K562 (cell line): ENCODE measurements around the gene NAT9. TPM values are rescaled to one million over a fixed set of nuclear protein-coding genes. Genes with fewer than 3 reads are reported as not detected.

ENCODE experiments used
- ATAC-seq: fragments of 200-7000 bp; cut with Tn5 transposase; 3 replicates; pipeline ENCODE4 v1.9.1; 2020; ENCODE audit warnings: moderate library complexity
- BruUV-seq: library from RNA; stranded (reverse); fragments of 400-500 nt; replicated peaks from 2 replicates; lab custom pipeline; 2021; lab: Mats Ljungman, UMichigan
- CTCF ChIA-PET: fragments of 300-600 bp; formaldehyde crosslinking; extraction: SDS; loops from one replicate; lab custom pipeline; 2021; ENCODE audit warnings: low intra/inter-chr PET ratio; lab: Yijun Ruan, JAX
- POLR2A ChIA-PET: fragments of 300-600, 350-650 bp; sonication (Branson Sonifier 250); formaldehyde crosslinking; extraction: SDS; loops from one replicate; lab custom pipeline; 2021; ENCODE audit warnings: antibody characterized with exemption, inconsistent platforms; lab: Yijun Ruan, JAX
- DNase-seq, 4 experiments: peaks; one replicate each; pipeline versions ENCODE4 v3.0.0 to v3.0.0-alpha.2; 2011 to 2018; ENCODE audit warnings: low spot score in 3 of 4, mixed read lengths in 3 of 4; ENCODE audit errors: extremely low read depth in 1 of 4
- FAIRE-seq: peaks from 2 replicates; lab custom pipeline; 2011; peaks lifted over from hg19 to GRCh38; lab: Jason Lieb, UNC
- H2AFZ ChIP-seq: 2 replicates; pipeline ENCODE4 v1.6.0; 2011; ENCODE audit warnings: low read depth, low read length, control low read depth, inconsistent platforms
- H3K27ac ChIP-seq: fragments of 200-600 bp; 3 replicates; pipeline ENCODE4 v1.8.0; 2011; ENCODE audit warnings: low read depth, mild to moderate bottlenecking, control low read depth, inconsistent platforms, low read length, moderate library complexity, mixed read lengths; ENCODE audit errors: extremely low read depth
- H3K27me3 ChIP-seq, 2 experiments: fragments of 300-600 bp in 1 of 2; 2 replicates in 1 of 2; 3 replicates in 1 of 2; pipeline versions ENCODE4 v1.6.0 to v1.8.0; 2011; ENCODE audit warnings: inconsistent platforms in 2 of 2, low read length in 2 of 2, mild to moderate bottlenecking in 1 of 2, mixed read lengths in 1 of 2, moderate library complexity in 1 of 2; ENCODE audit not compliant: control insufficient read depth in 2 of 2, insufficient read depth in 2 of 2
- H3K36me3 ChIP-seq: fragments of 300-600 bp; 3 replicates; pipeline ENCODE4 v1.8.0; 2011; ENCODE audit warnings: mild to moderate bottlenecking, low read length, inconsistent platforms; ENCODE audit not compliant: control insufficient read depth, insufficient read depth
- H3K4me1 ChIP-seq, 2 experiments: fragments of 200-600 bp in 1 of 2; replicated peaks in 1 of 2; 2 replicates in 1 of 2; 3 replicates in 1 of 2; pipeline versions ENCODE4 v1.5.1 to v1.8.0; 2011; ENCODE audit warnings: inconsistent platforms in 2 of 2, low read length in 2 of 2, mild to moderate bottlenecking in 1 of 2, mixed read lengths in 1 of 2, moderate library complexity in 1 of 2; ENCODE audit not compliant: control insufficient read depth in 2 of 2, insufficient read depth in 2 of 2
- H3K4me2 ChIP-seq: 2 replicates; pipeline ENCODE4 v1.6.1; 2011; ENCODE audit warnings: low read length, control low read depth, inconsistent platforms, mixed read lengths; ENCODE audit not compliant: insufficient read depth
- H3K4me3 ChIP-seq: fragments of 200-600 bp; sonication (generic), shearing (Covaris generic); 2 replicates; pipeline ENCODE4 v1.5.1; 2016; ENCODE audit warnings: control low read depth, inconsistent platforms
- H3K79me2 ChIP-seq: fragments of 200-600 bp; 3 replicates; pipeline ENCODE4 v1.8.0; 2011; ENCODE audit warnings: low read length, inconsistent platforms; ENCODE audit not compliant: control insufficient read depth, insufficient read depth
- H3K9ac ChIP-seq, 2 experiments: 2 replicates each; pipeline versions ENCODE4 v1.6.0 to v1.6.1; 2011; ENCODE audit warnings: low read depth in 2 of 2, low read length in 2 of 2, control low read depth in 1 of 2, inconsistent platforms in 1 of 2, mild to moderate bottlenecking in 1 of 2, mixed read lengths in 1 of 2; ENCODE audit not compliant: insufficient read depth in 1 of 2
- H3K9me1 ChIP-seq: one replicate; pipeline ENCODE4 v1.6.0; 2011; ENCODE audit warnings: inconsistent platforms, mild to moderate bottlenecking, low read length, moderate library complexity; ENCODE audit not compliant: control insufficient read depth, insufficient read depth
- H3K9me3 ChIP-seq: replicated peaks from 2 replicates; pipeline ENCODE4 v1.5.1; 2011; ENCODE audit warnings: low read depth, low read length, inconsistent platforms; ENCODE audit not compliant: control insufficient read depth, insufficient read depth
- H4K20me1 ChIP-seq: replicated peaks from 2 replicates; pipeline ENCODE4 v1.6.1; 2011; ENCODE audit warnings: low read length, inconsistent platforms, mixed read lengths; ENCODE audit not compliant: control insufficient read depth, insufficient read depth
- C11orf30 ChIP-seq: fragments of 450-650 bp; IDR thresholded peaks from 2 replicates; pipeline ENCODE4 v1.6.1; 2016; ENCODE audit warnings: low read depth, mild to moderate bottlenecking
- FOXP1 ChIP-seq: sonication (generic); formaldehyde crosslinking; IDR thresholded peaks from 2 replicates; pipeline ENCODE4 v1.8.0; 2022; ENCODE audit warnings: mild to moderate bottlenecking, missing genetic modification reagents
- KDM2B ChIP-seq: fragments of 250-450 bp; sonication (Bioruptor Pico); IDR thresholded peaks from 2 replicates; pipeline ENCODE4 v1.8.0; 2021; ENCODE audit warnings: mild to moderate bottlenecking, moderate library complexity
- NFE2 ChIP-seq: IDR thresholded peaks from 2 replicates; pipeline ENCODE4 v1.6.1; 2014; ENCODE audit warnings: antibody characterized with exemption, low read depth
- REST ChIP-seq, 2 experiments: fragments of 450-650 bp; formaldehyde crosslinking in 1 of 2; IDR thresholded peaks; 2 replicates each; pipeline versions ENCODE4 v1.4.0 to v1.6.1; 2014 to 2020; ENCODE audit warnings: mild to moderate bottlenecking in 2 of 2, borderline replicate concordance in 1 of 2, low read depth in 1 of 2
- ZNF778 ChIP-seq: fragments of 450-650 bp; formaldehyde crosslinking; IDR thresholded peaks from 2 replicates; pipeline ENCODE4 v1.4.0; 2020; ENCODE audit warnings: mild to moderate bottlenecking, moderate library complexity
- WGBS: fragments of 100-300 bp; shearing (Covaris generic); methylation state at CpG from one replicate; pipeline ENCODE4 v1.1.6; 2016; ENCODE audit warnings: low coverage, mixed read lengths; ENCODE audit not compliant: insufficient coverage; ENCODE audit errors: missing lambda C conversion rate; 5-methylcytosine and 5-hydroxymethylcytosine counted together
- in situ Hi-C: fragments of 300-500 bp; cut with MboI; formaldehyde crosslinking; loops from 4 replicates; pipeline ENCODE4 v1.15.0; 2018; ENCODE audit warnings: inconsistent platforms, mixed read lengths
- intact Hi-C: fragments of 100-400 bp; cut with micrococcal nuclease; formaldehyde crosslinking; loops from 2 replicates; pipeline ENCODE4 v1.14.2; 2022
- polyA plus RNA-seq, 8 experiments: library from polyadenylated mRNA; depleted of rRNA in 4 of 8; stranded (reverse) in 5 of 8; unstranded in 3 of 8; fragments of >200 nt; fragmentation: Nextera tagmentation in 2 of 8; fragmentation: Illumina TruSeq in 1 of 8; extraction: Ambion mirVana in 2 of 8; extraction: Trizol in 1 of 8; gene quantifications; 2 replicates each; pipeline versions ENCODE4 v1.2.1 to v1.2.3, GENCODE V29; 2011 to 2014; ENCODE audit warnings: inconsistent platforms in 1 of 8, missing spikeins in 1 of 8
- total RNA-seq, 7 experiments: library from RNA; depleted of rRNA in 6 of 7; stranded (reverse); fragments of >200 nt in 6 of 7; fragmentation: Illumina TruSeq in 2 of 7; extraction: Trizol in 2 of 7; gene quantifications; 2 replicates each; pipeline versions ENCODE4 v1.2.1 to v1.2.3, GENCODE V29; 2011 to 2021; ENCODE audit warnings: low replicate concordance in 1 of 7
- TF ChIP-seq, protein P1 (sequence below): sonication (generic); formaldehyde crosslinking; IDR thresholded peaks from 2 replicates; pipeline ENCODE4 v1.8.0; 2022; ENCODE audit warnings: missing genetic modification reagents, mild to moderate bottlenecking, moderate library complexity, borderline replicate concordance
- TF ChIP-seq, protein P2 (sequence below): sonication (generic); formaldehyde crosslinking; IDR thresholded peaks from 2 replicates; pipeline ENCODE4 v1.8.1; 2023; ENCODE audit warnings: mild to moderate bottlenecking, missing genetic modification reagents

Gene NAT9
- total and polyA plus RNA-seq, 9 of the 15 experiments (the other 6 are each of a cell fraction or from before 2014, with no cell fraction given) = 4.2 to 63.6 (median 40.8) TPM

DNA sequence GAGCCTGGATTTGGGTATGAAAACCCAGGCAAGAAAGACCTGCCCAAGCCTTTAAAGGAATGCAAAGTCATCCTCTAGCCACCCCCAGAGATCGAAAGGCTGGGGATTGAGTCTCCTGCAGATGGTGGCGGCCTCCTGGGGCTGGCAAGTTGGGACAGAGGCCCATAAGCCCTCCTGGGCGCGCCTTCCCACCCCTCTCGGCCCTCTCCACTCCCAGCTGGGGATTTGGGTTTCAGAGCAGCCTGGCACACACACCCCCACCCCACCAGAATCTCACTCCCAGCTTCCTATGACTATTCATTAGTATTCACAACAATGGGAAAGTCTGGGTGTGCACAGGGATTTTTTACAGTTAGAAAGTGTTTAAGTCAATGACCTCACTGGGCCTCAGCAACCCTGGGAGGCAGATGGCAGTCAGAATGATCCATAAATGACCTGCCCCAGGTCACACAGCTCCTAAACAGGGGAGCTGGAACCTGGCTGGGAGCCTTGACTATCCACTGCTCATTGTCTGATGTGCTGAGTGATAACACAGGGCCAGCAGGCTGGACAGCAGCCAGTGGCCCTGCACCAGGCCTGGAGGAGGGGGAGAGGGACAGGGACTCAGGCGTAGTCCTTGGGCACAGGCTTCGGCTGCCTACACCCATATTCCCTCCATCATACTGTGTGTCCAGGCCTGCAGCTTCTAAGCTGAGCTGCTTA is 15.6 kb downstream of the NAT9 start:
- H3K4me3 ChIP-seq = no peak overlapping the region
- no peaks in the 10 kb centered on the region for H3K9me3 ChIP-seq
- DNase-seq (peak; percentile 48 to 71 (median 56)), FAIRE-seq (peak; percentile 81), ATAC-seq (peak; percentile 74)
- peaks cover 20% of the 10 kb centered on the region for H3K9me1 ChIP-seq
- peaks cover 29 to 65% of the 10 kb centered on the region in 2 experiments for H3K4me1 ChIP-seq
- H3K9ac ChIP-seq = peak overlapping the region; percentile 50 to 87; a peak in 3 of 4 replicates
- H2AFZ ChIP-seq = peak overlapping the region; percentile 34; the same call in 1 of the 2 replicates
- H3K36me3 ChIP-seq = peaks cover 19% of the 10 kb centered on the region; the same call in 2 of the 3 replicates
- no TSS peak for BruUV-seq
- WGBS = 16% methylated on average over 7 of the region's 7 CpGs
- no peaks in the 10 kb centered on the region for H3K27me3 ChIP-seq
- peaks cover 25% of the 10 kb centered on the region; the same call in 1 of the 2 replicates for H4K20me1 ChIP-seq
- CTCF ChIA-PET = interaction anchor here (0.6 kb wide), 1 partner anchor 1386 kb away, joined by 8 read pairs; no protein-coding TSS in a partner anchor
- peak overlapping the region; percentile 41 for H3K4me2 ChIP-seq
- H3K79me2 ChIP-seq = peaks cover 53% of the 10 kb centered on the region
- in situ Hi-C loops (no loop called here), intact Hi-C loops (no loop called here)
- POLR2A ChIA-PET = interaction anchor here (0.6 to 2.7 kb wide), 9 partner anchors 9 to 383 kb away, joined by 3 to 22 read pairs (median 3); no protein-coding TSS in a partner anchor
- H3K27ac ChIP-seq = peak overlapping the region; percentile 61; the same call in 2 of the 3 replicates
- TF ChIP-seq NFE2 (peak; percentile 79), REST (IDR thresholded peaks at IDR 0.05; ENCODE audit: borderline replicate concordance) (peak; percentile 89), REST (CRISPR knock-in tag; IDR thresholded peaks at IDR 0.05; ENCODE audit: low read depth) (peak; percentile 84), C11orf30 (peak; percentile 81), FOXP1 (CRISPR knock-in tag) (no peak), ZNF778 (CRISPR knock-in tag) (no peak), KDM2B (CRISPR knock-in tag) (no peak)
- TF ChIP-seq, protein P1, sequence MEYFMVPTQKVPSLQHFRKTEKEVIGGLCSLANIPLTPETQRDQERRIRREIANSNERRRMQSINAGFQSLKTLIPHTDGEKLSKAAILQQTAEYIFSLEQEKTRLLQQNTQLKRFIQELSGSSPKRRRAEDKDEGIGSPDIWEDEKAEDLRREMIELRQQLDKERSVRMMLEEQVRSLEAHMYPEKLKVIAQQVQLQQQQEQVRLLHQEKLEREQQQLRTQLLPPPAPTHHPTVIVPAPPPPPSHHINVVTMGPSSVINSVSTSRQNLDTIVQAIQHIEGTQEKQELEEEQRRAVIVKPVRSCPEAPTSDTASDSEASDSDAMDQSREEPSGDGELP (CRISPR knock-in tag) = peak; percentile 42; the same call in 1 of the 2 replicates
- TF ChIP-seq, protein P2, sequence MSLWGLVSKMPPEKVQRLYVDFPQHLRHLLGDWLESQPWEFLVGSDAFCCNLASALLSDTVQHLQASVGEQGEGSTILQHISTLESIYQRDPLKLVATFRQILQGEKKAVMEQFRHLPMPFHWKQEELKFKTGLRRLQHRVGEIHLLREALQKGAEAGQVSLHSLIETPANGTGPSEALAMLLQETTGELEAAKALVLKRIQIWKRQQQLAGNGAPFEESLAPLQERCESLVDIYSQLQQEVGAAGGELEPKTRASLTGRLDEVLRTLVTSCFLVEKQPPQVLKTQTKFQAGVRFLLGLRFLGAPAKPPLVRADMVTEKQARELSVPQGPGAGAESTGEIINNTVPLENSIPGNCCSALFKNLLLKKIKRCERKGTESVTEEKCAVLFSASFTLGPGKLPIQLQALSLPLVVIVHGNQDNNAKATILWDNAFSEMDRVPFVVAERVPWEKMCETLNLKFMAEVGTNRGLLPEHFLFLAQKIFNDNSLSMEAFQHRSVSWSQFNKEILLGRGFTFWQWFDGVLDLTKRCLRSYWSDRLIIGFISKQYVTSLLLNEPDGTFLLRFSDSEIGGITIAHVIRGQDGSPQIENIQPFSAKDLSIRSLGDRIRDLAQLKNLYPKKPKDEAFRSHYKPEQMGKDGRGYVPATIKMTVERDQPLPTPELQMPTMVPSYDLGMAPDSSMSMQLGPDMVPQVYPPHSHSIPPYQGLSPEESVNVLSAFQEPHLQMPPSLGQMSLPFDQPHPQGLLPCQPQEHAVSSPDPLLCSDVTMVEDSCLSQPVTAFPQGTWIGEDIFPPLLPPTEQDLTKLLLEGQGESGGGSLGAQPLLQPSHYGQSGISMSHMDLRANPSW (CRISPR knock-in tag) = no peak
